ENCODE results near the gene GRIFIN.

The GRIFIN gene

GRCh38 chr7:2499719-2500430, 23.7 kb upstream of the GRIFIN start:
- no peaks in the 10 kb centered on the region for H3K9me2 ChIP-seq (replicated peaks; ENCODE audit: low read depth, low read length)
- H3K36me3 ChIP-seq (ENCODE audit: insufficient read depth, low read length) = no peaks in the 10 kb centered on the region
- H4K20me1 ChIP-seq (ENCODE audit: insufficient read depth, low read length, poor library complexity, severe bottlenecking) = no peaks in the 10 kb centered on the region
- peaks cover 6% of the 10 kb centered on the region for H3K4me1 ChIP-seq (ENCODE audit: insufficient read depth, low read length, poor library complexity, severe bottlenecking)
- H3K79me2 ChIP-seq (ENCODE audit: insufficient read depth, low read length) = no peaks in the 10 kb centered on the region
- TF ChIP-seq CTCF (conservative IDR thresholded peaks at IDR 0.05; ENCODE audit: low read length) (no peak), EZH2phosphoT487 (IDR thresholded peaks at IDR 0.05; ENCODE audit: borderline replicate concordance) (no peak)
- no peak overlapping the region for H3K9ac ChIP-seq (ENCODE audit: low read depth, low read length, poor library complexity, severe bottlenecking)
- no peak overlapping the region for H3K4me3 ChIP-seq (ENCODE audit: low read length, poor library complexity, severe bottlenecking)
- H3K9me3 ChIP-seq (ENCODE audit: insufficient read depth, low read depth, low read length) = no peaks in the 10 kb centered on the region
- H3K27me3 ChIP-seq (ENCODE audit: insufficient read depth, low read length, poor library complexity, severe bottlenecking) = no peaks in the 10 kb centered on the region
- no peak overlapping the region for H2AFZ ChIP-seq (ENCODE audit: low read length)
- H3F3A ChIP-seq (ENCODE audit: low read depth) = no peaks in the 10 kb centered on the region
- no peak overlapping the region for H3K4me2 ChIP-seq (ENCODE audit: low read depth, low read length, poor library complexity, severe bottlenecking)

GRCh38 chr7:2499181-2499580, 23.0 kb upstream of the GRIFIN start:
- peaks cover 6% of the 10 kb centered on the region for H3K4me1 ChIP-seq (ENCODE audit: insufficient read depth, low read length, poor library complexity, severe bottlenecking)
- no peak overlapping the region for H2AFZ ChIP-seq (ENCODE audit: low read length)
- no peaks in the 10 kb centered on the region for H4K20me1 ChIP-seq (ENCODE audit: insufficient read depth, low read length, poor library complexity, severe bottlenecking)
- H3K27me3 ChIP-seq (ENCODE audit: insufficient read depth, low read length, poor library complexity, severe bottlenecking) = no peaks in the 10 kb centered on the region
- H3K4me2 ChIP-seq (ENCODE audit: low read depth, low read length, poor library complexity, severe bottlenecking) = no peak overlapping the region
- no peaks in the 10 kb centered on the region for H3K9me2 ChIP-seq (replicated peaks; ENCODE audit: low read depth, low read length)
- H3K4me3 ChIP-seq (ENCODE audit: low read length, poor library complexity, severe bottlenecking) = no peak overlapping the region
- H3F3A ChIP-seq (ENCODE audit: low read depth) = no peaks in the 10 kb centered on the region
- no peaks in the 10 kb centered on the region for H3K9me3 ChIP-seq (ENCODE audit: insufficient read depth, low read depth, low read length)
- H3K9ac ChIP-seq (ENCODE audit: low read depth, low read length, poor library complexity, severe bottlenecking) = no peak overlapping the region
- no peaks in the 10 kb centered on the region for H3K36me3 ChIP-seq (ENCODE audit: insufficient read depth, low read length)
- H3K79me2 ChIP-seq (ENCODE audit: insufficient read depth, low read length) = no peaks in the 10 kb centered on the region
- TF ChIP-seq CTCF (conservative IDR thresholded peaks at IDR 0.05; ENCODE audit: low read length) (no peak), EZH2phosphoT487 (IDR thresholded peaks at IDR 0.05; ENCODE audit: borderline replicate concordance) (no peak)

- Histone ChIP-seq H3K27me3 (ENCODE audit: insufficient read depth, low read length, poor library complexity, severe bottlenecking) (no peaks in the 10 kb centered on the region), H3K9ac (ENCODE audit: low read depth, low read length, poor library complexity, severe bottlenecking) (no peak overlapping the region), H3K4me2 (ENCODE audit: low read depth, low read length, poor library complexity, severe bottlenecking) (no peak overlapping the region), H3F3A (ENCODE audit: low read depth) (no peaks in the 10 kb centered on the region), H3K9me2 (replicated peaks; ENCODE audit: low read depth, low read length) (no peaks in the 10 kb centered on the region), H3K36me3 (ENCODE audit: insufficient read depth, low read length) (no peaks in the 10 kb centered on the region), H3K9me3 (ENCODE audit: insufficient read depth, low read depth, low read length) (no peaks in the 10 kb centered on the region), H3K79me2 (ENCODE audit: insufficient read depth, low read length) (no peaks in the 10 kb centered on the region), H4K20me1 (ENCODE audit: insufficient read depth, low read length, poor library complexity, severe bottlenecking) (no peaks in the 10 kb centered on the region), H3K4me3 (ENCODE audit: low read length, poor library complexity, severe bottlenecking) (no peak overlapping the region), H3K4me1 (ENCODE audit: insufficient read depth, low read length, poor library complexity, severe bottlenecking) (peaks cover 5% of the 10 kb centered on the region), H2AFZ (ENCODE audit: low read length) (no peak overlapping the region)
- no peak for TF ChIP-seq CTCF (conservative IDR thresholded peaks at IDR 0.05; ENCODE audit: low read length)
- TF ChIP-seq EZH2phosphoT487 (IDR thresholded peaks at IDR 0.05; ENCODE audit: borderline replicate concordance) = no peak
Measured at GRCh38 chr7:2498708-2499107, 22.5 kb upstream of the GRIFIN start.
